Measurements from ENCODE around the gene INAVA. TPM values are rescaled to one million over a fixed set of nuclear protein-coding genes. Genes with fewer than 3 reads are reported as not detected.

Gene INAVA
- total RNA-seq, 1 donor from 2014 or later, result 42.2 TPM

GRCh38 chr1:200886594-200886993 lies 8.1 kb upstream of the INAVA start:
- TF ChIP-seq CTCF (IDR thresholded peaks at IDR 0.05) (no peak), POLR2A (IDR thresholded peaks at IDR 0.05) (no peak), POLR2AphosphoS5 (IDR thresholded peaks at IDR 0.05; ENCODE audit: insufficient read depth in 1 of 2, low read depth in 1 of 2) (no peak)
- Histone ChIP-seq H3K36me3 (no peaks in the 10 kb centered on the region), H3K4me1 (peaks cover 15% of the 10 kb centered on the region), H3K4me3 (no peak overlapping the region), H3K9me3 (no peaks in the 10 kb centered on the region), H3K27me3 (no peaks in the 10 kb centered on the region), H3K27ac (no peak overlapping the region)
- DNase-seq (ENCODE audit: extremely low spot score in 2 of 2), result no peak
- intact Hi-C loops (cut with DNase I), result no loop called here

DNA sequence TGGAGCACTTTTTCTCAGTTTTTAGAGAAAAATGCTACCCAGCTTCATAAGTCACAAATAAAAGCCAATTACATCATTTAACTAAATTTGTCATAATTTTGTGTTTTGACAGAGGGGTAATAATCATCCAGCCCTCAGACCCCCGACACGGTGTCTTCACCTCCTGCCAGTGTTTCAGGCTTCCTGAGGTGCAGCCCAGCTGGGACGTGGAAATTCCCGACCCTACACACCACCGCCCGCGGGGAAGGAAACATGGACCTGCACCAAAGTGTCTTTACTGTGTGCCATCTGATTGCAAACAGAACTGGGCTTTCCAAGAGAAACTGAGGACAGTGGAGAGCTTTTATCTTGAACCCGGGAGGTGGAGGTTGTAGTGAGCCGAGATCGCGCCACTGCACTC lies 7.7 kb upstream of the INAVA start:
- no peak overlapping the region for H3K27ac ChIP-seq

GRCh38 chr1:200887772-200888348 lies 6.8 kb upstream of the INAVA start:
- H3K4me1 ChIP-seq, result peaks cover 23% of the 10 kb centered on the region
- TF ChIP-seq POLR2A (IDR thresholded peaks at IDR 0.05) (no peak), POLR2AphosphoS5 (IDR thresholded peaks at IDR 0.05; ENCODE audit: insufficient read depth in 1 of 2, low read depth in 1 of 2) (no peak), CTCF (IDR thresholded peaks at IDR 0.05) (no peak)
- no peaks in the 10 kb centered on the region for H3K36me3 ChIP-seq
- DNase-seq (ENCODE audit: extremely low spot score in 2 of 2), result no peak
- no peak overlapping the region for H3K27ac ChIP-seq
- intact Hi-C loops (cut with DNase I), result no loop called here
- no peaks in the 10 kb centered on the region for H3K9me3 ChIP-seq
- H3K27me3 ChIP-seq, result no peaks in the 10 kb centered on the region
- H3K4me3 ChIP-seq, result no peak overlapping the region

More for the DNA sequence above, 7.7 kb upstream of the INAVA start:
- TF ChIP-seq CTCF (IDR thresholded peaks at IDR 0.05) (no peak), POLR2AphosphoS5 (IDR thresholded peaks at IDR 0.05; ENCODE audit: insufficient read depth in 1 of 2, low read depth in 1 of 2) (no peak), POLR2A (IDR thresholded peaks at IDR 0.05) (no peak)
- DNase-seq (ENCODE audit: extremely low spot score in 2 of 2), result no peak
- no peak overlapping the region for H3K4me3 ChIP-seq
- no peaks in the 10 kb centered on the region for H3K9me3 ChIP-seq
- no peaks in the 10 kb centered on the region for H3K36me3 ChIP-seq
- intact Hi-C loops (cut with DNase I), result no loop called here
- H3K4me1 ChIP-seq, result peaks cover 19% of the 10 kb centered on the region
- no peaks in the 10 kb centered on the region for H3K27me3 ChIP-seq

GRCh38 chr1:200888349-200888838 lies 6.3 kb upstream of the INAVA start:
- no peak for TF ChIP-seq POLR2AphosphoS5 (IDR thresholded peaks at IDR 0.05; ENCODE audit: insufficient read depth in 1 of 2, low read depth in 1 of 2)
- no peak for TF ChIP-seq POLR2A (IDR thresholded peaks at IDR 0.05)
- TF ChIP-seq CTCF (IDR thresholded peaks at IDR 0.05), result no peak
- intact Hi-C loops (cut with DNase I), result no loop called here
- H3K27ac ChIP-seq, result no peak overlapping the region
- H3K36me3 ChIP-seq, result no peaks in the 10 kb centered on the region
- DNase-seq (ENCODE audit: extremely low spot score in 2 of 2), result no peak
- H3K4me3 ChIP-seq, result no peak overlapping the region
- H3K27me3 ChIP-seq, result no peaks in the 10 kb centered on the region
- H3K9me3 ChIP-seq, result no peaks in the 10 kb centered on the region
- peaks cover 25% of the 10 kb centered on the region for H3K4me1 ChIP-seq

DNA sequence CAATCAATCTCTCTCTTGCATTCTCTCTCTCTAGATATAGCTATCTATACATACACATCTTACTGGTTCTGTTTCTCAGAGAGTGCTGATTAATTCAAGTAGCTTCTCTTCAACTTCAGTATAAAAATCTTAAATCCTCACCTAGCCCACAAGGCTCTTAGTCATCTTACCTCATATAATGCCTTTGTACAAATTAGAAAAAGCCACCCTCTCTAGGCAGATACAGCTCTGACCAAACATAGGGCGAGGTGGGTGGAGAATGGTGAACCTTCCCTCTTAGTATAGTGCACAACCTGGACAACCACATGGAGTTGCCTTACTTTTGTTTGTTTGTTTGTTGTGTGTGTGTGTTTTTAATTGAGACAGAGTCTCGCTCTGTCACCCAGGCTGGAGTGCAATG lies 5.1 kb upstream of the INAVA start:
- DNase-seq (ENCODE audit: extremely low spot score in 2 of 2), result no peak
- Histone ChIP-seq H3K27ac (no peak overlapping the region), H3K9me3 (no peaks in the 10 kb centered on the region), H3K4me3 (no peak overlapping the region), H3K36me3 (no peaks in the 10 kb centered on the region), H3K27me3 (no peaks in the 10 kb centered on the region), H3K4me1 (peaks cover 31% of the 10 kb centered on the region)
- intact Hi-C loops (cut with DNase I), result no loop called here
- TF ChIP-seq POLR2A (IDR thresholded peaks at IDR 0.05) (no peak), CTCF (IDR thresholded peaks at IDR 0.05) (no peak), POLR2AphosphoS5 (IDR thresholded peaks at IDR 0.05; ENCODE audit: insufficient read depth in 1 of 2, low read depth in 1 of 2) (no peak)
